HepG2 (cell line): ENCODE data around the gene APC2. TPM values are rescaled to one million over a fixed set of nuclear protein-coding genes. Genes with fewer than 3 reads are reported as not detected.

ENCODE experiments used
- CENPT ChIP-seq: sonication (generic); formaldehyde crosslinking; IDR thresholded peaks from 2 replicates; pipeline ENCODE4 v1.8.0; 2022; ENCODE audit warnings: low read depth, mild to moderate bottlenecking, moderate library complexity, missing genetic modification reagents
- CHD2 ChIP-seq: IDR thresholded peaks from 2 replicates; pipeline ENCODE4 v1.6.1; 2011; ENCODE audit warnings: low read depth, low read length, improper control_type of control experiment
- CREB3 ChIP-seq: sonication (generic); formaldehyde crosslinking; IDR thresholded peaks from 2 replicates; pipeline ENCODE4 v1.5.0; 2020; ENCODE audit warnings: missing genetic modification reagents
- DBP ChIP-seq: sonication (generic); formaldehyde crosslinking; IDR thresholded peaks from 2 replicates; pipeline ENCODE4 v1.4.0; 2020; ENCODE audit warnings: missing genetic modification reagents; ENCODE audit errors: not compliant biosample characterization
- GLI4 ChIP-seq: sonication (generic); formaldehyde crosslinking; IDR thresholded peaks from 2 replicates; pipeline ENCODE4 v1.5.1; 2020; ENCODE audit warnings: missing genetic modification reagents, mild to moderate bottlenecking, moderate library complexity, borderline replicate concordance
- HDAC1 ChIP-seq: sonication (generic); formaldehyde crosslinking; IDR thresholded peaks from 2 replicates; pipeline ENCODE4 v1.5.1; 2020; ENCODE audit warnings: mild to moderate bottlenecking, missing genetic modification reagents
- PHF5A ChIP-seq: IDR thresholded peaks from one replicate; pipeline ENCODE4 v1.6.1; 2018; ENCODE audit warnings: low read depth, missing genetic modification reagents; ENCODE audit not compliant: unreplicated experiment
- PRDM15 ChIP-seq: sonication (generic); formaldehyde crosslinking; IDR thresholded peaks from 2 replicates; pipeline ENCODE4 v1.4.0; 2020; ENCODE audit warnings: missing genetic modification reagents
- SP140L ChIP-seq: sonication (generic); formaldehyde crosslinking; IDR thresholded peaks from 2 replicates; pipeline ENCODE4 v1.4.0; 2020; ENCODE audit warnings: missing genetic modification reagents, borderline replicate concordance
- SSRP1 ChIP-seq: IDR thresholded peaks from 2 replicates; pipeline ENCODE4 v1.6.1; 2016; ENCODE audit warnings: control low read depth
- TBL1XR1 ChIP-seq: fragments of 150-350 bp; IDR thresholded peaks from 2 replicates; pipeline ENCODE4 v1.6.1; 2014; ENCODE audit warnings: borderline replicate concordance, low read length; ENCODE audit not compliant: partially characterized antibody
- THRA ChIP-seq: sonication (generic); formaldehyde crosslinking; IDR thresholded peaks from 2 replicates; pipeline ENCODE4 v1.4.0; 2020; ENCODE audit warnings: missing genetic modification reagents, borderline replicate concordance
- ZBTB20 ChIP-seq: sonication (generic); formaldehyde crosslinking; IDR thresholded peaks from 2 replicates; pipeline ENCODE4 v1.8.1; 2023; ENCODE audit warnings: missing genetic modification reagents, low read depth, mild to moderate bottlenecking, borderline replicate concordance
- ZBTB21 ChIP-seq: sonication (generic); formaldehyde crosslinking; IDR thresholded peaks from 2 replicates; pipeline ENCODE4 v1.4.0; 2020; ENCODE audit warnings: missing genetic modification reagents
- ZBTB25 ChIP-seq: IDR thresholded peaks from 2 replicates; pipeline ENCODE4 v1.6.1; 2018; ENCODE audit warnings: missing genetic modification reagents
- ZHX1 ChIP-seq: sonication (generic); formaldehyde crosslinking; IDR thresholded peaks from 2 replicates; pipeline ENCODE4 v1.8.1; 2022; ENCODE audit warnings: low read depth, mild to moderate bottlenecking, missing genetic modification reagents
- ZNF30 ChIP-seq: sonication (generic); formaldehyde crosslinking; IDR thresholded peaks from 2 replicates; pipeline ENCODE4 v1.5.0; 2020; ENCODE audit warnings: mild to moderate bottlenecking, missing genetic modification reagents
- ZNF605 ChIP-seq: sonication (generic); formaldehyde crosslinking; IDR thresholded peaks from 2 replicates; pipeline ENCODE4 v1.8.0; 2022; ENCODE audit warnings: mild to moderate bottlenecking, missing genetic modification reagents
- polyA plus RNA-seq, 8 experiments: library from polyadenylated mRNA; depleted of rRNA in 3 of 8; stranded (reverse) in 7 of 8; unstranded in 1 of 8; fragments of >200 nt; fragmentation: Illumina TruSeq in 4 of 8; extraction: Trizol in 4 of 8; gene quantifications; 2 replicates each; pipeline versions ENCODE4 v1.2.1 to v1.2.3, GENCODE V29; 2011 to 2016; ENCODE audit warnings: low read depth in 4 of 8, missing spikeins in 1 of 8, mixed read lengths in 1 of 8; ENCODE audit not compliant: insufficient read depth in 1 of 8
- total RNA-seq, 5 experiments: library from RNA; depleted of rRNA; stranded (reverse); fragments of >200 nt; fragmentation: Illumina TruSeq; extraction: Trizol; gene quantifications; 2 replicates each; pipeline ENCODE4 v1.2.3, GENCODE V29; 2016; ENCODE audit warnings: low read depth in 1 of 5

The APC2 gene
- total and polyA plus RNA-seq, 2 of the 13 experiments (the other 11 are each of a cell fraction or from before 2014, with no cell fraction given): 0.08 to 0.22 TPM

GRCh38 chr19:1455336-1456120 lies 5.6 kb downstream of the APC2 start (continued):
- TF ChIP-seq SSRP1 (no peak), ZNF30 (CRISPR knock-in tag) (no peak), CREB3 (CRISPR knock-in tag) (no peak), PHF5A (CRISPR knock-in tag) (no peak), ZBTB25 (CRISPR knock-in tag) (no peak), CHD2 (no peak), PRDM15 (CRISPR knock-in tag) (no peak), ZBTB20 (CRISPR knock-in tag) (no peak), ZNF605 (no peak), CENPT (CRISPR knock-in tag) (no peak), GLI4 (CRISPR knock-in tag) (no peak), DBP (no peak), THRA (no peak), SP140L (CRISPR knock-in tag) (no peak), HDAC1 (peak; percentile 25; the same call in 1 of the 2 replicates), TBL1XR1 (no peak), ZHX1 (CRISPR knock-in tag) (no peak), ZBTB21 (no peak)
